ENCODE results near the gene EPB41L2.

- no peak for TF ChIP-seq CREB1 (CRISPR knock-in tag; IDR thresholded peaks at IDR 0.05; ENCODE audit: low read depth)
- TF ChIP-seq CTCF (conservative IDR thresholded peaks at IDR 0.05; ENCODE audit: low read depth in 2 of 2) = no peak
- TF ChIP-seq REST (IDR thresholded peaks at IDR 0.05; ENCODE audit: unreplicated experiment) = no peak
- no peak for TF ChIP-seq ZNF114 (CRISPR knock-in tag; IDR thresholded peaks at IDR 0.05)
- no peak for TF ChIP-seq POLR2AphosphoS5 (IDR thresholded peaks at IDR 0.05; ENCODE audit: low read depth)
- TF ChIP-seq JUNB (IDR thresholded peaks at IDR 0.05; ENCODE audit: unreplicated experiment) = no peak
Observed at GRCh38 chr6:130991422-130992137, 71.5 kb downstream of the EPB41L2 start.

All from GM23338 (cell line).